HT-29 (cell line): ENCODE data around the gene AMPD3. TPM values are rescaled to one million over a fixed set of nuclear protein-coding genes. Genes with fewer than 3 reads are reported as not detected.

ENCODE experiments used
- DNase-seq: peaks from one replicate; pipeline ENCODE4 v3.0.0-alpha.2; 2015; ENCODE audit warnings: low spot score
- total RNA-seq: library from RNA; depleted of rRNA; stranded (reverse); fragments of >200 nt; shearing (Covaris generic); gene quantifications from 2 replicates; pipeline ENCODE4 v1.2.3, GENCODE V29; 2014

The AMPD3 gene
- total RNA-seq, 1 experiment from 2014 or later, result 10.4 TPM

DNA sequence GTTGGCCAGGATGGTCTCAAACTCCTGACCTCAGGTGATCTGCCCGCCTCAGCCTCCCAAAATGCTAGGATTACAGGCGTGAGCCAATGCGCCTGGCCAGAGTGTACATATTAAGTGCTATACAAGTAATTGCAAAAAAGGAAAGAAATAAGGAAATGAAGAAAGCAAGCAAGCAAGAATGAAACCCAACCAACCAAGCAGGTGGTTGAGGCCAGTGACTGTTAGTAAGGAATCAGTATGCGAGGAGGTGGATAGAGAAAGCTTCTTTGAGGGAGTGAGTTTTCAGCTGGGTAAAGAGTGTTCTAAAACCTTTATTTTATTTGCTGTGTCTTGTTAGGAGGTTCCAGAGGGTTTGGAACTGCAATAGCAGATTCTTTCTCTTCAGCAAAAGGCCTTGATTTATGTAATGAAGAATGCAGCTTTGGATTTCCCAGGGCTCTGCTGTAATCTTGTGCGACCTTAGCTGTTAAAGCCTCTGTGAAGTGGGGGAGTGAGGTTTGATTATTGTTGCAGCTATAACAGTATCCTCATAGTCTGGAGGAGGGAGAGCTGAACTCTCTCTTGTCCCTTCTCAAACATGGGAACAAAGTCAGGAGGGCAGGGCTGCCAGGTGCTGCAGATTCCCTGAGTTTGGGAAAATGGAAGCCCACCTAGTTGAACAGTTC lies 5.7 kb downstream of the AMPD3 start:
- no peak for DNase-seq

DNA sequence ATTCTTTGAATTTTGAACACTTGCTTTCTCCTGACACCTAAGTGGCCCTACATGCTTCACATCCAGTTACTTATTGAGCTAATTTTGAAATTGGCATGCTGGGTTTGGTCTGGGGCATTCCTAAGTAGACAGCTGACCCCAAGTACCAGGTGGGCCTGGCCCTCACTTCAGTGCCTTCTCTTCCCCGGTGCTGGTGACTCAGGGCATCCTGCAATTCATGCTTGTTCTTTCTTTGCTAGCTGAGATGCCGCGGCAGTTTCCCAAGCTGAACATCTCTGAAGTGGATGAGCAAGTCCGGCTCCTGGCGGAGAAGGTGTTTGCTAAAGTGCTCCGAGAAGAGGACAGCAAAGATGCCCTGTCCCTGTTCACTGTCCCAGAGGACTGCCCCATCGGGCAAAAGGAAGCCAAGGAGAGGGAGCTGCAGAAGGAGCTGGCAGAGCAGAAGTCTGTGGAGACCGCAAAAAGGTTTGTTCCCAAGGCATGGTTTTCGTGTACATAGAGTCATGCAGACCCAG lies 6.3 kb downstream of the AMPD3 start:
- DNase-seq, result no peak

DNA sequence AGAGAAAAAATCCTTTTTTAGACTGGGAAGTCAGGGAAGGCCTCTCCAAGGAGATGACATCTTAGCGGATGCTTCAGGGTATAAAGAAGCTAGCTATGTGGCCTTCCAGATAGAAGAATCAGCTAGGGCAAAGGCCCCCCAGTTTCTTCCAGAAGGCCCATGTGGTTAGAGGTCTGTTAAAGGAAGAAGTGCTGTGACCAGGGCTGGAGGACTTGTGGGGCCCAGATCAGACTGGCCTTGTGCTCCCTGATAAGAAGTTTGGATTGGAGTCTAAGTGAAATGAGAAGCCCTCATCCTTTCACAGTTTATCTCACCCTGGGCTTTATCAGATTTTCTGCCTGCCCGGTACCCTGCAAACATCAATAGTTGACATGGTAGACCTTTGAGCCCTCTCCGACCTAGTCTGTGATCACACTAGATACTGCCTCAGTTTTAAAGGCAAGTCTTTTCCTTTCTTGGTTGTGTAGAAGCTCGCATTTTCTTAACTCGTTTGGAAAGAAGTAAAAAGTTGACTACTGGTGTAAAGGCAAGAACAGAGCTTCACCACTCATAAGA lies 7.8 kb downstream of the AMPD3 start:
- no peak for DNase-seq

GRCh38 chr11:10473371-10473770 lies 18.3 kb downstream of the AMPD3 start:
- no peak for DNase-seq

DNA sequence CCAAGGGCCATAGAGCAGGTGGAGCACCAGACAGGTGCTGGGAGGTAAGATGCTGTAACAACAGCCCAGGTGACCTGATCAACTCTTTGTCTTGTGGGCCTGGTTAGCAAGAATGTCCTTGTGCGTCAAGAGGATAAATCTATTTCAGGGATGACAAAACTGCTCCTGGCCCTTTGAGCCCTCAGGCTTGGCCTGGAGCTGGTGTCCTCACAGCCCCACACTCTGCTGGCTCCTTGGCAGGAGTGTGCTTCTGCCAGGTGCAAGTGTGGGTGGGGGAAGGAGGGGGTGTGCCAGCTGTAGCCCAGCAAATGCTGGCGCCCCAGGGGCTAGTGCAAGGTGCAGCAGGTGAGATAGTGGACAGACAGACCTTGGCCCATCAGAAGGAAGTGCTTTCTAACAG lies 19.5 kb downstream of the AMPD3 start:
- DNase-seq, result no peak

- DNase-seq, result no peak
Measured at GRCh38 chr11:10476342-10476741, 21.3 kb downstream of the AMPD3 start.

GRCh38 chr11:10476927-10477689 lies 22.0 kb downstream of the AMPD3 start:
- DNase-seq, result no peak

GRCh38 chr11:10477690-10478046 lies 22.6 kb downstream of the AMPD3 start:
- no peak for DNase-seq

DNA sequence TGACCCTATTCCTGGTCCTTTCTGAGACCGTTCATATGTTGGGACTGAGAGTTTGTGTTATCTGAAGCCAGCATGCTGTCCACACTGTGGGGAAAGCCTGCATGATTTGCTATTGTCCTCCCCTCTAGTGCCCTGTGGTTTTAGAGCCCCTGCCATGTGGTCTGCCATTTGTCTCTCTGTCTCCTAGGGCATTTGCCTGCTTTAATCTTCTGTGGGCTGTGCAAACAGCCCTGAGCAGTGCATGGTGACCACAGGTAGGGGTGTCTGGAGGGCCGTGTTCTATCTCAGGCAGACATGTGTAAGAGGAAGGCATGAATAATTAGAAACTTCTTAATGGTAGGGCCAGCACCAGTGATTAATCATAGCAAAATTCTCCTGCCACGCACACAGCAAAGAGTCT lies 23.0 kb downstream of the AMPD3 start:
- DNase-seq, result no peak

GRCh38 chr11:10478574-10479550 lies 23.8 kb downstream of the AMPD3 start:
- no peak for DNase-seq

GRCh38 chr11:10480026-10480425 lies 25.0 kb downstream of the AMPD3 start:
- no peak for DNase-seq

GRCh38 chr11:10480760-10481159 lies 25.7 kb downstream of the AMPD3 start:
- no peak for DNase-seq

DNA sequence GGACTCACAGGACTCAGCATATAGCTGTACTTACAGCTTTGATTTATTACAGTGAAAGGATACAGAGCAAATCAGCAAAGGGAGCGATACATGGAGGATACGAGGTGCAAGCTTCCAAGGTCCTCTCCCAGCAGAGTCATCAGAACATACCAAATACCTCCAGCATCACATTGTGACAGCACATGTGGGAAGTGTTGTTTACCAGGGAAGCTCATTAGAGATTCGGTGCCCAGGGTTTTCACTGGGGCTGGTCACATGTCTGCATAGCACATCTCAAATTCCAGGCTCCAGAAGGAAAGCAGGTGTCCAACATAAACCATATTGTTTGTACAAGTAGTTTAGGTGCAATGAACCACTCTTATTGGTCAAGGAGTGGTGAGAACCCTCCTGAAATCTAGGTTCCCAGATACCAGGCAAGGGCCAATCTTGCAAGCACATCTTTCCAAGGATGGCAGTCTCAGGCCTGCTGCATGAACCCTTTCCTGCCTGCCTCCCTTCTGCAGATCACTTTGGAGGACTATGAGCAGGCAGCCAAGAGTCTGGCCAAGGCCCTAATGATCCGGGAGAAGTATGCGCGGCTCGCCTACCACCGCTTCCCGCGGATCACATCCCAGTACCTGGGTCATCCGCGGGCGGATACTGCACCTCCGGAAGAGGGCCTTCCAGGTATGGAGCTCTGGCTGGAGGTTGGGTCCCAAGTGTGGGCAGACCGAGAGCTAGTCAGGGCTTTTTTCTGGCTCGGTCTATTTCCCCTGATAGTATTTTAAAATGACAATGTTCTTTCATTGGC lies 26.7 kb downstream of the AMPD3 start:
- DNase-seq, result no peak

DNA sequence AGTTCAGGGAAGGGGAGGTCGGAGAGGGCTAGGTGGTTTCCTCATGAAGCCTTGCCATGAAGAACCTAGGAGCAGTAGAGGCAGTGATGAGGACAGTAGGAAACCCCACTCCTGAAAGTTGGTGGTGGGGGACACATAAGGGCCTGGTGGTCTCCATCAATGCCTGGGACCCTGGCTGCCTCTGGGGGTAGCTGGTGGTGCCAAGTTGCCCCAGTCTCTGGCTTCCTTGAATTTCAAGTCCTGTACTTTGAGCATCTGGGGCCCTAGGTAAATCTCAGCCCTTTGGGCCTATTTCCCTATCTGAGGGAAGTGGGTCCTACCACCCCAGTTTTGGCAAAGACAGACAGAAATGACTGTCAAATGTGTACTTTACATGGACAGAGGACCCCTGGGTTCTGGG lies 28.1 kb downstream of the AMPD3 start:
- no peak for DNase-seq

GRCh38 chr11:10483584-10483983 lies 28.5 kb downstream of the AMPD3 start:
- DNase-seq, result no peak

- no peak for DNase-seq
Measured at GRCh38 chr11:10484461-10485180, 29.6 kb downstream of the AMPD3 start.

GRCh38 chr11:10485646-10486045 lies 30.6 kb downstream of the AMPD3 start:
- DNase-seq, result no peak

- DNase-seq, result no peak
Measured at GRCh38 chr11:10486161-10486840, 31.2 kb downstream of the AMPD3 start.

- DNase-seq, result no peak
Measured at GRCh38 chr11:10487002-10487647, 32.1 kb downstream of the AMPD3 start.
